SHP77 treated with DMSO at 0.1 percent for 48 hours (cell line): ENCODE measurements around the gene VEZT.
"Not testable (repeated sequence)": the region's sequence is repeated elsewhere in the genome, so short reads cannot be mapped to it uniquely, and the experiment has no call there.

Source experiments
- DNase-seq: peaks from one replicate; lab custom pipeline; 2025; lab: John Stamatoyannopoulos, UW

VEZT gene

GRCh38 chr12:95224202-95225170, 6.9 kb downstream of the VEZT start:
- no peak for DNase-seq

- DNase-seq, result no peak
These were observed 8.1 kb downstream of the VEZT start for GRCh38 chr12:95225645-95226212.

DNA sequence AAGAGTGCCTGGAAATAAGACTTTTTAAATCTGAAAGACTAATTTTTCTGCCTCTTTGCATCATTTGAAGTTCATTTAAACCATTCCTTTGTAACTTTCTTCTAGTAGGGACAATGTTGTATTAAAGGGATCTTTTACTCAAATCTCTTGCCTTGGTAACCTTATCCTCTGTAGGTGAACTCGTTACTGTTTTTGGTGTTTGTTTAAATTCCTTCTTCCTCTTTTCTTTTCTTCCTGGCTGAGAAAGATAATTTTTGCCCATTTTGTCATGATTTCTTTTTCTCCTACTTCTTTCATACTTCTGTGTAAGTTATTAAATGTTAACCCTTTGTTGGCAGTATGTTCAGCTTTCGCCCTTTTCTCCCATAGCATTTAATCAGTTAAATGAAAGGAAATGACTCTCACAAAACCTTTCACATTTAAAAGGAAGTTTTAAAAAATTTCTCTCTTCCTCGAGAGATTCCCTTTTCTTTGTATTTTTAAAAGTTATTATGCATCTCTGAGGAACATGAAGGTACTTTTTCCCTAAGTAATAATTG, 10.3 kb downstream of the VEZT start:
- DNase-seq, result no peak

DNA sequence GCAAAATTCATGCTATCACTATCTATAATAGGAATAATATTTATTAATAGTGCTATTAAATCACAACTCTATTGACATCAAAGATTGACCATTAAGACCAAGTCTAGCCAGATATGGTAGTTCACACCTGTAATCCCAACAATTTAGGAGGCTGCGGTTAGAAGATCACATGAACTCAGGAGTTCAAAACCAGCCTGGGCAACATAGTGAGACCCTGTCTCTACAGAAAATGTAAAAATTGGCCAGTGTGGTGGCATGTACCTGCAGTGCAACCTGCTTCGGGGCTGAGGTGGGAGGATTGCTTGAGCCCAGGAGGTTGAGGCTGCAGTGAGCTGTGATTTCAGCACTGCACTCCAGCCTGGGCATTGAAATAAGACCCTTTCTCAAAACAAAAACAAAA, 11.0 kb downstream of the VEZT start:
- no peak for DNase-seq

GRCh38 chr12:95229636-95230035, 12.0 kb downstream of the VEZT start:
- no peak for DNase-seq

GRCh38 chr12:95230313-95230712, 12.7 kb downstream of the VEZT start:
- no peak for DNase-seq

DNA sequence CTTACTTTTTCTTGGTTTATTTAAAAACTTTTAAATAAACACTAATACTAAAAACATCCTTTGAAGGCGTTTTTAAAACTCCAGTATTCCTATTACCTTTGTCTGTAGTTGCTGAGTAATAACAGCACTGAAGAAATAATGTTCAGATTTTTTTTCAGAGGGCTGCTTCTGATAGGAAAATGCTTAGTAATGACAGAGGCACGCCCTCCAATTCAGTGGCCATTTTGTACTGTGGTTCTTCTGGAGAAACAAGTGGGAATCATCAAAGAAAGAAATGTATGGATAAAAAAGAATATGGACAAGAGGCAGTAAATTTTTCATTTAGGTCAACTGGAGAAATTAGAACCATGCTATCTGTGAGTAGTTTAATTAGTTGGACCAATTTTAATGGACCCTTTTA, 13.6 kb downstream of the VEZT start:
- DNase-seq, result no peak

DNA sequence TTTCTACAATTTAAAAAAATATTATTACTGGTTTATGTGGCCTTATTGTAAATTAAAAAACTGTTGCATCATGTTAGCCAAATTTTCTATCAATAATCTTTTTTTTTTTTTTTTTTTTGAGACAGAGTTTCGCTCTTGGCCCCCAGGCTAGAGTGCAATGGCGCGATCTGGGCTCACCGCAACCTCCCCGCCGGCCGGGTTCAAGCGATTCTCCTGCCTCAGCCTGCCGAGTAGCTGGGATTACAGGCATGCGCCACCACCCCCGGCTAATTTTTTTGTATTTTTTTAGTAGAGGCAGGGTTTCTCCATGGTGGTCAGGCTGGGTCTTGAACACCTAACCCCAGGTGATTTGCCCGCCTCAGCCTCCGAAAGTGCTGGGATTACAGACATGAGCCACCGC, 16.6 kb downstream of the VEZT start:
- not testable (repeated sequence) for DNase-seq

- DNase-seq, result not testable (repeated sequence)
These were observed 18.0 kb downstream of the VEZT start for GRCh38 chr12:95235621-95236020.

GRCh38 chr12:95237315-95237714, 19.7 kb downstream of the VEZT start:
- no peak for DNase-seq

- no peak for DNase-seq
These were observed 20.5 kb downstream of the VEZT start for GRCh38 chr12:95238150-95238549.

GRCh38 chr12:95239216-95239615, 21.6 kb downstream of the VEZT start:
- DNase-seq, result no peak

DNA sequence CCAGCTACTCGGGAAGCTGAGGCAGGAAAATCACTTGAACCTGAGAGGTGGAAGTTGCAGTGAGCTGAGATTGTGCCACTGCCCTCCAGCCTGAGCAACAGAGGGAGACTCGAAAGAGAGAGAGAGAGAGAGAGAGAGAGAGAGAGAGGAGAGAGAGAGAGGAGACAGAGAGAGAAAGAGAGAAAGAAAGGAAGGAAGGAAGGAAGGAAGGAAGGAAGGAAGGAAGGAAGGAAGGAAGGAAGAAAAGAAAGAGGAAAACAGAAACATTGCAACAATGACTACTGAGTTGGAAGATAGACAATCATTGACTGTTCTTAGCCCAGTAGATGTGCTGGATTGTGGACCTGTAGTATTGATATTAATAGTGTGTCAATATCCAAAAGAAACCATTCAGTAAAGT, 22.2 kb downstream of the VEZT start:
- not testable (repeated sequence) for DNase-seq

DNA sequence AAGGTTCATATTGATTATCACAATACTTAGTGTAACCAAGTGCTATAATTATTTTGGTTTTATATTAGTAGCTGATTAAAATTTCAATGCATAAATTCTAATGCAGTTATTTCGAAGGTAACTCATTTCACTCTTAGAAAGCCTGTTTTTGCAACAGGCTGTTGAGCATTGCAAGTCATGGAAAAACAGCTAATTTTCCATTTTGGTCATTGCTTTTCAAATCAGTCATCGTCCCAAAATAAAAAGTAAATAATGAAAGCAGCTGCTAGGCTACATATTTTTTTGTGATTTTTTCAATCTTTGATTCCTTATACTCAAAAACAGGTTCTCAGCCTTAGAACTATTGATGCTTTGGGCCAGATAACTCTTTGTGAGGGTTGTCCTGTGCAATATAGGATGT, 22.9 kb downstream of the VEZT start:
- no peak for DNase-seq

GRCh38 chr12:95241138-95241537, 23.5 kb downstream of the VEZT start:
- DNase-seq, result not testable (repeated sequence)

DNA sequence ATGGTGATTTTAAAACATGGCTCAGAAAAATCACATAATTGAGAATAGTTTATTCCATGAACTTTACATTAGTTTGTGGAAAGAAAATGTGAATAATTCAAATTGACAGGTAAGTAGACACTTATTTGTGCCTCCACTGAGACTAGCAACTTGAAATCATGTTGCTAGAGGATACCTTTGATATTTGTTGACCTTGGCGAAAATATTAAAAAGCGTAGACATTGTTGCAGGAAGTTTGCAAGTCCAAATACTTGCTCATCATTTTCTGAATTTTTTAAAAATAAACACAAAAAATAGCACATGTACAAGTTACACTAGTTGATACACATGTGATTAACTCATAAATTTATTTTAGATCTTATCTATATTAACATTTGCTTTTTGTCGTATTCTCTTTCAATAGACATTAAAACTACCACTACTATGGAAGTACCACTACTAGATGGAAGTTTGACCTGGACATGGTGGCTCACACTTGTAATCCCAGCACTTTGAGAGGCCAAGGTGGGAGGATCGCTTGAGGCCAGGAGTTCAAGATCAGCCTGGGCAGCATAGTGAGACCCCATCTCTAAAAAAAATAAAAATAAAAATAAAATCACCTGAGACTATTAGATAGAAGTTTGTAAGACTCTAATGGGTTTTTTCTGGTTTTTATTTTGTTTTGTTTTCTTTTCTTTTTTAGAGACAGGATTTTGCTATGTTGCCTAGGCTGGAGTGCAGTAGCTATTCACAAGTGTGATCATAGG, 24.3 kb downstream of the VEZT start:
- DNase-seq, result no peak

DNA sequence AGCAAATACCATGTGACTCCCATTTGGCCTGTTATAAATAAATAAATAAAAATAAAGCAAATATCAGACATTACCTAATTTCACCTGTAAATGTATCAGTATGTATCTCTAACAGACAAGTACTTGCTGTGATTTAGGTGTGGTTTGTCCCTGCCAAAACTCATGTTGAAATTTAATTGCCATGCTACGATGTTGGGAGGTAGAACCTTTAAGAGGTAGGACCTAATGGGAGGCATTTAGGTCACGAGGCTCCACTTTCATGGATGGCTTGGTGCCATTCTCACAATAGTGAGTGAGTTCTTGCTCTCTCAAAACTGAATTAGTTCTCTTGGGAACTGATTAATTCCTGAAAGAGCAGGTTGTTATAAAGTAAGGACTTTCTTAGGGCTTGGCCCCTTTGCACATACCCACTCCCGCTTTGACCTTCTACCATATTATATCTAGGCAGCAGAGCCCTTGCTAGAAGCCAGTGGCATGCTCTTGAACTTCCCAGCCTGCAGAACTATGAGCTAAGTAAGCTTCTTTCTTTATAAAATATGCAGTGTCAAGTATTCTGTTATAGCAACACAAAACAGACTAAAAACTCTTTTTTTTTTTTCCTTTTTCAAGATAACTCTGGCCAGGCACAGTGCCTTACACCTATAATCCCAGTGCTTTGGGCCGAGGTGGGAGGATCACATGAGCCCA, 26.0 kb downstream of the VEZT start:
- no peak for DNase-seq

GRCh38 chr12:95244350-95244749, 26.7 kb downstream of the VEZT start:
- no peak for DNase-seq

GRCh38 chr12:95248095-95248494, 30.5 kb downstream of the VEZT start:
- DNase-seq, result no peak

GRCh38 chr12:95248604-95249360, 31.2 kb downstream of the VEZT start:
- no peak for DNase-seq

- DNase-seq, result no peak
These were observed 35.8 kb downstream of the VEZT start for GRCh38 chr12:95253386-95253785.
